ENCODE measurements around the gene LGI4.
"Not testable (repeated sequence)": the region's sequence is repeated elsewhere in the genome, so short reads cannot be mapped to it uniquely, and the experiment has no call there.

LGI4 gene

GRCh38 chr19:35160629-35161433 lies 26.0 kb upstream of the LGI4 start:
- no peak for DNase-seq (ENCODE audit: low read depth, low spot score)

- DNase-seq (ENCODE audit: low read depth, low spot score) = no peak
Measured at GRCh38 chr19:35159606-35160005, 24.7 kb upstream of the LGI4 start.

- DNase-seq (ENCODE audit: low read depth, low spot score) = no peak
Measured at GRCh38 chr19:35157431-35157830, 22.6 kb upstream of the LGI4 start.

- DNase-seq (ENCODE audit: low read depth, low spot score) = no peak
Measured at GRCh38 chr19:35156673-35157014, 21.8 kb upstream of the LGI4 start.

GRCh38 chr19:35155981-35156672 lies 21.3 kb upstream of the LGI4 start:
- DNase-seq (ENCODE audit: low read depth, low spot score) = no peak

GRCh38 chr19:35155441-35155840 lies 20.6 kb upstream of the LGI4 start:
- no peak for DNase-seq (ENCODE audit: low read depth, low spot score)

GRCh38 chr19:35154525-35155406 lies 19.9 kb upstream of the LGI4 start, which contains the start of gene FXYD5:
TSS of gene FXYD5 (plus strand) at chr19:35154735. CDS start at chr19:35155551, 816 bp downstream.
- DNase-seq (ENCODE audit: low read depth, low spot score) = peak; percentile 63

- DNase-seq (ENCODE audit: low read depth, low spot score) = peak; percentile 52
Measured at GRCh38 chr19:35153701-35154524, 19.1 kb upstream of the LGI4 start.

GRCh38 chr19:35153129-35153522 lies 18.3 kb upstream of the LGI4 start:
- DNase-seq (ENCODE audit: low read depth, low spot score) = not testable (repeated sequence)

- DNase-seq (ENCODE audit: low read depth, low spot score) = no peak
Measured at GRCh38 chr19:35151273-35152065, 16.6 kb upstream of the LGI4 start.

GRCh38 chr19:35150445-35150844 lies 15.6 kb upstream of the LGI4 start:
- no peak for DNase-seq (ENCODE audit: low read depth, low spot score)

GRCh38 chr19:35149463-35149862 lies 14.6 kb upstream of the LGI4 start:
- DNase-seq (ENCODE audit: low read depth, low spot score) = no peak

GRCh38 chr19:35146746-35147459 lies 12.0 kb upstream of the LGI4 start:
- no peak for DNase-seq (ENCODE audit: low read depth, low spot score)

- DNase-seq (ENCODE audit: low read depth, low spot score) = no peak
Measured at GRCh38 chr19:35144600-35145436, 10.0 kb upstream of the LGI4 start.

- no peak for DNase-seq (ENCODE audit: low read depth, low spot score)
Measured at GRCh38 chr19:35144259-35144599, 9.4 kb upstream of the LGI4 start.

GRCh38 chr19:35143818-35144217 lies 9.0 kb upstream of the LGI4 start:
- no peak for DNase-seq (ENCODE audit: low read depth, low spot score)

- no peak for DNase-seq (ENCODE audit: low read depth, low spot score)
Measured at GRCh38 chr19:35143231-35143715, 8.4 kb upstream of the LGI4 start, which contains the start of gene FXYD7. TSS of gene FXYD7 (plus strand) at chr19:35143255. CDS start at chr19:35143334, 79 bp downstream.

GRCh38 chr19:35142606-35143230 lies 7.9 kb upstream of the LGI4 start:
- peak; percentile 34 for DNase-seq (ENCODE audit: low read depth, low spot score)
